ENCODE measurements around the gene BMP10. TPM values are rescaled to one million over a fixed set of nuclear protein-coding genes. Genes with fewer than 3 reads are reported as not detected.

BMP10 gene
- polyA plus RNA-seq, 1 of the 3 experiments (the other 2 are of a cell fraction) = not detected

DNA sequence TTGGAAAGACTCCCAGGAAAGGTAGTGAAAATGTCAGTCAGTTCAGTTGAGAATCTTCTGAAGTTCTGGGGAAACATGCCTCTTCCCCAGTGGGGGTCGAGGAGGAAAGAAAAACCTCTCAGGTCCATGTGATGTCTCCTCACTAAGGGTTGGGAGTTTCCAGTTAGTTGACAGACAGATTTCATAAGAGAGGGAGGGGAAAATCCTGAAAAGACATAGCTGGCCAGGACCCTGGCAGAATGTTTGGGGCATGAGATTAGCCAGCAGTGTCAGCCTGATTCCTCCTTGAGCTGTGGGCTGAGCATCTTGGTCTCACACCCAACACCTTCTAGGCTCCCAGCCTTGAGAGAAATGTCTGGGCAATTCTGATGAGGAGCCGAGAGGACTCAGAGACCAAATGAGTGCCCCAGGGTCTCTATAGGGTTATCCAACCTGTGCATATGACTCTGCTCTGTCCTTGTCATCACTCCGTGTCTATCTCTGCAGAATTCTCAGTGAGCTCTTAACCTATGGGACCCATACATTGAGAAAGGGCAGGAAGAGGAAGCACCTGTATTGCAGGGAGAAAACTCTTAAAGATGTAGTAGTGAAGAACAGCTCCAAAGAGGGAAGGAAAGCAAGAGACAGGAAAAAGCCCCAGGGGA, 13.9 kb downstream of the BMP10 start:
- no peaks in the 10 kb centered on the region for H3K36me3 ChIP-seq (replicated peaks in 1 of 2; ENCODE audit: control insufficient read depth in 1 of 2, insufficient read depth in 2 of 2, low read length in 1 of 2)
- H2AFZ ChIP-seq (ENCODE audit: low read depth) = no peak overlapping the region
- H4K20me1 ChIP-seq (ENCODE audit: insufficient read depth) = no peaks in the 10 kb centered on the region
- CTCF ChIA-PET = interaction anchor here (0.9 to 2.1 kb wide), 3 partner anchors 10 to 53 kb away, joined by 3 to 7 read pairs (median 5); no protein-coding TSS in a partner anchor
- no peak overlapping the region for H3K9ac ChIP-seq
- H3K79me2 ChIP-seq (ENCODE audit: insufficient read depth) = no peaks in the 10 kb centered on the region
- no peak overlapping the region for H3K4me2 ChIP-seq
- no peak overlapping the region for H3K27ac ChIP-seq (ENCODE audit: low read depth in 2 of 2, low read length in 1 of 2)
- WGBS (ENCODE audit: low lambda C conversion rate) = 41% methylated on average over 3 of the region's 3 CpGs
- no peaks in the 10 kb centered on the region for H3F3A ChIP-seq (replicated peaks; ENCODE audit: insufficient read depth)
- peaks cover 5% of the 10 kb centered on the region; the same call in 1 of the 2 replicates for H3K27me3 ChIP-seq (ENCODE audit: insufficient read depth)
- no peaks in the 10 kb centered on the region for H3K9me3 ChIP-seq
- H3K4me1 ChIP-seq (ENCODE audit: control insufficient read depth in 1 of 2, insufficient read depth in 2 of 2, low read depth in 1 of 2, low read length in 1 of 2) = peaks cover 0 to 5% of the 10 kb centered on the region in 2 experiments; a peak in 1 of 4 replicates
- TF ChIP-seq PBX3 (IDR thresholded peaks at IDR 0.05) (no peak), CHD2 (IDR thresholded peaks at IDR 0.05; ENCODE audit: low read length, partially characterized antibody) (no peak), YY1 (IDR thresholded peaks at IDR 0.05; ENCODE audit: low read depth) (no peak), CTCF (IDR thresholded peaks at IDR 0.05) (no peak), RCOR1 (IDR thresholded peaks at IDR 0.05; ENCODE audit: low read length) (no peak), SMC3 (IDR thresholded peaks at IDR 0.05; ENCODE audit: low read depth, low read length) (no peak), SIN3A (IDR thresholded peaks at IDR 0.05; ENCODE audit: borderline replicate concordance, low read depth, low read length) (no peak), REST (IDR thresholded peaks at IDR 0.05; ENCODE audit: low read depth, low read length) (no peak), EZH2phosphoT487 (IDR thresholded peaks at IDR 0.05; ENCODE audit: borderline replicate concordance, low read depth) (no peak), EP300 (IDR thresholded peaks at IDR 0.05; ENCODE audit: borderline replicate concordance in 1 of 2, low read depth in 1 of 2, low read length in 1 of 2) (no peak), RAD21 (IDR thresholded peaks at IDR 0.05; ENCODE audit: low read length) (no peak), FOXM1 (IDR thresholded peaks at IDR 0.05; ENCODE audit: low read depth) (no peak), RXRA (IDR thresholded peaks at IDR 0.05; ENCODE audit: borderline replicate concordance, low read depth) (no peak), NRF1 (IDR thresholded peaks at IDR 0.05; ENCODE audit: low read depth, low read length) (no peak)
- TF ChIP-seq, protein P1, sequence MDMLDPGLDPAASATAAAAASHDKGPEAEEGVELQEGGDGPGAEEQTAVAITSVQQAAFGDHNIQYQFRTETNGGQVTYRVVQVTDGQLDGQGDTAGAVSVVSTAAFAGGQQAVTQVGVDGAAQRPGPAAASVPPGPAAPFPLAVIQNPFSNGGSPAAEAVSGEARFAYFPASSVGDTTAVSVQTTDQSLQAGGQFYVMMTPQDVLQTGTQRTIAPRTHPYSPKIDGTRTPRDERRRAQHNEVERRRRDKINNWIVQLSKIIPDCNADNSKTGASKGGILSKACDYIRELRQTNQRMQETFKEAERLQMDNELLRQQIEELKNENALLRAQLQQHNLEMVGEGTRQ (IDR thresholded peaks at IDR 0.05; ENCODE audit: borderline replicate concordance, low read depth, low read length) = no peak
- TF ChIP-seq, protein P2, sequence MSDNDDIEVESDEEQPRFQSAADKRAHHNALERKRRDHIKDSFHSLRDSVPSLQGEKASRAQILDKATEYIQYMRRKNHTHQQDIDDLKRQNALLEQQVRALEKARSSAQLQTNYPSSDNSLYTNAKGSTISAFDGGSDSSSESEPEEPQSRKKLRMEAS (IDR thresholded peaks at IDR 0.05; ENCODE audit: low read depth) = no peak
- POLR2A ChIA-PET = no interaction called here
- H3K4me3 ChIP-seq (ENCODE audit: low read depth in 2 of 2, low read length in 1 of 2) = no peak overlapping the region
- no peak for DNase-seq
- no peaks in the 10 kb centered on the region for H3K9me2 ChIP-seq

Measured in SK-N-SH (cell line).